Thyroid gland (tissue), 4 donors: ENCODE measurements around the gene PDE4B. TPM values are rescaled to one million over a fixed set of nuclear protein-coding genes. Genes with fewer than 3 reads are reported as not detected.
"Not testable (repeated sequence)": the region's sequence is repeated elsewhere in the genome, so short reads cannot be mapped to it uniquely, and the experiment has no call there.

Experiments
- DNase-seq, 2 donors: peaks; one replicate each; pipeline ENCODE4 v3.0.0-alpha.2; 2019
- H3K27ac ChIP-seq, 3 donors: fragments of 200-600 bp; sonication (generic); 1 replicate in 2 of 3; 2 replicates in 1 of 3; pipeline ENCODE4 v1.5.1; 2016 to 2019; ENCODE audit warnings: mild to moderate bottlenecking in 1 of 3, moderate library complexity in 1 of 3
- H3K27me3 ChIP-seq: fragments of 200-600 bp; sonication (generic); one replicate; pipeline ENCODE4 v1.5.1; 2019
- H3K36me3 ChIP-seq, 2 donors: fragments of 200-600 bp; sonication (generic); one replicate each; pipeline ENCODE4 v1.5.1; 2016 to 2019
- H3K4me1 ChIP-seq, 2 donors: fragments of 200-600 bp; sonication (generic); one replicate each; pipeline ENCODE4 v1.5.1; 2017 to 2019
- H3K4me3 ChIP-seq, 3 donors: fragments of 200-600 bp; sonication (generic); replicated peaks in 1 of 3; 1 replicate in 2 of 3; 2 replicates in 1 of 3; pipeline ENCODE4 v1.5.1; 2016; ENCODE audit warnings: mild to moderate bottlenecking in 1 of 3
- H3K9me3 ChIP-seq: fragments of 200-600 bp; sonication (generic); one replicate; pipeline ENCODE4 v1.5.1; 2017
- POLR2A ChIP-seq, 2 donors: fragments of 450-650 bp; IDR thresholded peaks; one replicate each; pipeline ENCODE4 v1.6.1; 2017; ENCODE audit warnings: antibody characterized with exemption in 2 of 2, mild to moderate bottlenecking in 2 of 2, moderate library complexity in 1 of 2
- WGBS, 2 donors: methylation state at CpG; one replicate each; pipeline ENCODE4 v1.1.5; 2017; 5-methylcytosine and 5-hydroxymethylcytosine counted together
- intact Hi-C: fragments of 100-400 bp; cut with DNase I; formaldehyde crosslinking; loops from one replicate; pipeline ENCODE4 v1.15.1; 2023
- total RNA-seq, 4 donors: library from RNA; depleted of rRNA; stranded (reverse); fragments of >200 nt; gene quantifications; one replicate each; pipeline ENCODE4 v1.2.3, GENCODE V29; 2016
- TF ChIP-seq, protein P1 (sequence below), 6 experiments: fragments of 200-600 bp in 3 of 6; fragments of 450-650 bp in 3 of 6; sonication (generic) in 3 of 6; IDR thresholded peaks; one replicate each; pipeline ENCODE4 v1.5.1; 2016 to 2019; ENCODE audit warnings: antibody characterized with exemption in 6 of 6, mild to moderate bottlenecking in 2 of 6, inconsistent platforms in 1 of 6, moderate library complexity in 1 of 6

PDE4B gene
- total RNA-seq, 4 donors from 2014 or later: 9.6 to 21.3 (median 15.0) TPM

DNA sequence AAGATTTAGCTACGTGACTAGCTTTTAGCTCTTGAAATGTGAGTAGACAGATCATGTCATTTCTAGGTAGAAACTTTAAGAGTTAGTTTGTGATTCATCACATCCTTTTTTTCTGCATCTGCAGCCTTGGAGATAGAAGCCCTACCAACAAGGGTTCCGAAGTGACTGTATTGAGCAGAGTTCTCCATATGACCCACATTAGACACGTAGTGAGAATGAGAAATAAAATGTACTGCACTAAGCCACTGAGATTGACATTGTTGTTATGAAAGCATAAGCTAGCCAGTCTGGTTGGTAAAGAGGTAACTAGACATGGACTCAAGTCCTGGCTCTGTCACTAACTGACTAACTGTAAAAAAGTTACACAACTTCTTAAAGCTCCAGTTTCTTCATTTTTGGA, 296.1 kb downstream of the PDE4B start:
- 72 to 79% methylated on average over 3 of the region's 3 CpGs for WGBS, 2 donors

DNA sequence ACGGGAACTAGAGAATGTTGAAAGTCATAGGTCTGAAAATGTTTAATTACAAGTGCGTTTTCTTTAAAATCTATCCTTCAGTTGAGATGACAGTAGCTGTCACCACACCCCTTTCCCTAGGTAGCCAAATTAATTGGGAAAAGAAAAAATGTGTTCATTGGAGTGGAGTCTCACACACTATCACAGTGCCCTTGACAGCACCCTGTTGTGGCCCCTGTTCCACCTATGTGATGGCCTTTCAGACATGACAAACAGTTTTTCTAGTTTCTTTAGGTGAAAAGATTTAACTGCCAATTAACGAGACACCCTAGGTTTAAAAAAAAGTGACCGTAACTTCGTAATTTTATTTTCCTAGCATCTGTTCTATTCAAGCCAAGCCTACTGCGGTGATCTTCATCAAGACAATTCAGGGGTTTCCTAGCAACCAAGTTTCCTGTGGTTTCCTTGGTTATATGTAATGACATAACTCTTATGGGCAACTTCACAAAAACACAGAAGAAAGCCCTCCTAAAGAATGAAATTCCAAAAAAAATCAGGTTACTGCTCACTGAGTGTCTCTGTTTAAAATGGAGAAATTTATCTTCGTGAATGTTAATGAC, 298.3 kb downstream of the PDE4B start:
- DNase-seq: no peak
- intact Hi-C loops: no loop called here
- Histone ChIP-seq H3K36me3 (no peaks in the 10 kb centered on the region), H3K4me1 (no peaks in the 10 kb centered on the region), H3K27me3 (no peaks in the 10 kb centered on the region), H3K4me3 (no peak overlapping the region), H3K27ac (no peak overlapping the region), H3K9me3 (no peaks in the 10 kb centered on the region)
- WGBS, 2 donors: 76 to 83% methylated on average over 7 of the region's 7 CpGs
- TF ChIP-seq, protein P1, sequence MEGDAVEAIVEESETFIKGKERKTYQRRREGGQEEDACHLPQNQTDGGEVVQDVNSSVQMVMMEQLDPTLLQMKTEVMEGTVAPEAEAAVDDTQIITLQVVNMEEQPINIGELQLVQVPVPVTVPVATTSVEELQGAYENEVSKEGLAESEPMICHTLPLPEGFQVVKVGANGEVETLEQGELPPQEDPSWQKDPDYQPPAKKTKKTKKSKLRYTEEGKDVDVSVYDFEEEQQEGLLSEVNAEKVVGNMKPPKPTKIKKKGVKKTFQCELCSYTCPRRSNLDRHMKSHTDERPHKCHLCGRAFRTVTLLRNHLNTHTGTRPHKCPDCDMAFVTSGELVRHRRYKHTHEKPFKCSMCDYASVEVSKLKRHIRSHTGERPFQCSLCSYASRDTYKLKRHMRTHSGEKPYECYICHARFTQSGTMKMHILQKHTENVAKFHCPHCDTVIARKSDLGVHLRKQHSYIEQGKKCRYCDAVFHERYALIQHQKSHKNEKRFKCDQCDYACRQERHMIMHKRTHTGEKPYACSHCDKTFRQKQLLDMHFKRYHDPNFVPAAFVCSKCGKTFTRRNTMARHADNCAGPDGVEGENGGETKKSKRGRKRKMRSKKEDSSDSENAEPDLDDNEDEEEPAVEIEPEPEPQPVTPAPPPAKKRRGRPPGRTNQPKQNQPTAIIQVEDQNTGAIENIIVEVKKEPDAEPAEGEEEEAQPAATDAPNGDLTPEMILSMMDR (IDR thresholded peaks at IDR 0.05): no peak
- no peak for TF ChIP-seq POLR2A (IDR thresholded peaks at IDR 0.05)

More for the DNA sequence above, 296.1 kb downstream of the PDE4B start:
- Histone ChIP-seq H3K36me3 (no peaks in the 10 kb centered on the region), H3K27me3 (no peaks in the 10 kb centered on the region), H3K27ac (no peak overlapping the region), H3K4me3 (no peak overlapping the region), H3K9me3 (no peaks in the 10 kb centered on the region), H3K4me1 (no peaks in the 10 kb centered on the region)
- no peak for DNase-seq
- TF ChIP-seq, protein P1 (IDR thresholded peaks at IDR 0.05): no peak
- TF ChIP-seq POLR2A (IDR thresholded peaks at IDR 0.05): no peak
- intact Hi-C loops: no loop called here

DNA sequence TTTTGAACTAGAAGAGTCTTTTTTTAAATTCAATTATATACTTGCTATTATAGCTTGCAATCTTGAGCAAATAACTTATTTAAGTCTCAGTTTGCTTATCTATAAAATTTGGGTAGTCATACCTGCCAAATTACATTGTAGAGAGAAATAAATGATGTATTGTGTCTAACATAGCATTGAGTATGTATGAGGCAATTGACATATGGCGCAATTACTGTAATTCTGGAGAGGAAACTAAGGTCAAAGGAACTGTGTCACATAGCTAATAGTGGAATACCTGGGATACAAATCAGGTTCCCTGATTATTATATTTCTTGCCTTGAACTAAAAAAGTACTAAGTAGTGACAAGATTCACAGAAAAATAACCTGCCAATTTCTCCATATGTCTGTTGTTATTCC, 302.5 kb downstream of the PDE4B start:
- Histone ChIP-seq H3K4me1 (no peaks in the 10 kb centered on the region), H3K36me3 (no peaks in the 10 kb centered on the region), H3K27me3 (no peaks in the 10 kb centered on the region), H3K4me3 (no peak overlapping the region), H3K9me3 (no peaks in the 10 kb centered on the region), H3K27ac (no peak overlapping the region)
- intact Hi-C loops: no loop called here
- no peak for TF ChIP-seq POLR2A (IDR thresholded peaks at IDR 0.05)
- TF ChIP-seq, protein P1 (IDR thresholded peaks at IDR 0.05): no peak
- 91 to 98% methylated on average over 1 of the region's 1 CpG for WGBS, 2 donors
- no peak for DNase-seq

DNA sequence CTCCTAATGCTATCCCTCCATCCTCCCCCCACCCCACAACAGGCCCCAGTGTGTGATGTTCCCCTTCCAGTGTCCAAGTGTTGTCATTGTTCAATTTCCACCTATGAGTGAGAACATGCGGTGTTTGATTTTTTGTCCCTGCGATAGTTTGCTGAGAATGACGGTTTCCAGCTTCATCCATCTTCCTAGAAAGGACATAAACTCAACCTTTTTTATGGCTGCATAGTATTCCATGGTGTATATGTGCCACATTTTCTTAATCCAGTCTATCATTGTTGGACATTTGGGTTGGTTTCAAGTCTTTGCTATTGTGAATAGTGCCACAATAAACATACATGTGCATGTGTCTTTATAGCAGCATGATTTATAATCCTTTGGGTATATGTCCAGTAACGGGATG, 308.3 kb downstream of the PDE4B start:
- 94 to 95% methylated on average over 4 of the region's 4 CpGs for WGBS, 2 donors
- H3K9me3 ChIP-seq, DNase-seq, H3K4me3 ChIP-seq, intact Hi-C loops, H3K27me3 ChIP-seq, H3K4me1 ChIP-seq, H3K36me3 ChIP-seq, H3K27ac ChIP-seq: not testable (repeated sequence)

DNA sequence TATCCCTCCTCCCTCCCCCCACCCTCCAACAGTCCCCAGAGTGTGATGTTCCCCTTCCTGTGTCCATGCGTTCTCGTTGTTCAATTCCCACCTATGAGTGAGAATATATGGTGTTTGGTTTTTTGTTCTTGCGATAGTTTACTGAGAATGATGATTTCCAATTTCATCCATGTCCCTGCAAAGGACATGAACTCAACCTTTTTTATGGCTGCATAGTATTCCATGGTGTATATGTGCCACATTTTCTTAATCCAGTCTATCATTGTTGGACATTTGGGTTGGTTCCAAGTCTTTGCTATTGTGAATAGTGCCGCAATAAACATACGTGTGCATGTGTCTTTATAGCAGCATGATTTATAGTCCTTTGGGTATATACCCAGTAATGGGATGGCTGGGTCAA, 311.4 kb downstream of the PDE4B start:
- H3K36me3 ChIP-seq, DNase-seq, H3K27me3 ChIP-seq, intact Hi-C loops, H3K4me1 ChIP-seq, H3K27ac ChIP-seq, H3K9me3 ChIP-seq, H3K4me3 ChIP-seq: not testable (repeated sequence)
- WGBS, 2 donors: 97 to 100% methylated on average over 3 of the region's 5 CpGs

DNA sequence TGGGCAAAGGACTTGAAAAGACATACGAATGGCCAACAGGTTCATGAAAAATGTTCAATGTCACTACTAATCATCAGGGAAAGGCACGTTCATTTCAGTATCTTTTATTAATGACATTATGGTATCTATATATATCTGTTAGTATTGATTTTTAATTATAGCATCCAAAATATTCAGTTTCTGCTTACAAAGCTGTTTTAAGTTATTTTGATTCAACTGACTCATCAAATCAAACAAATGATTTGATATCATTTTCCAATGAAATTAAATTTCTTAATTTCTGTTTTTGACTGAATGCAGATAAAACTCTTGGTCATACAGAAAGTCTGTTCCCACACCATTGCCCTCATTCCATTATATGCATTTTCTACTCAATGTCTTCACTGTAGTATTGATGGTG, 315.9 kb downstream of the PDE4B start:
- TF ChIP-seq, protein P1 (IDR thresholded peaks at IDR 0.05): no peak
- no peak for TF ChIP-seq POLR2A (IDR thresholded peaks at IDR 0.05)
- no peaks in the 10 kb centered on the region for H3K9me3 ChIP-seq
- 86 to 94% methylated on average over 2 of the region's 2 CpGs for WGBS, 2 donors
- intact Hi-C loops: no loop called here
- no peak for DNase-seq
- no peaks in the 10 kb centered on the region for H3K4me1 ChIP-seq
- no peaks in the 10 kb centered on the region for H3K27me3 ChIP-seq
- no peak overlapping the region for H3K27ac ChIP-seq
- no peak overlapping the region for H3K4me3 ChIP-seq
- H3K36me3 ChIP-seq: no peaks in the 10 kb centered on the region
